CD4-positive, alpha-beta T cell (primary cell): Measurements from ENCODE around the gene MEI1. TPM values are rescaled to one million over a fixed set of nuclear protein-coding genes. Genes with fewer than 3 reads are reported as not detected.
"Not testable (repeated sequence)": the region's sequence is repeated elsewhere in the genome, so short reads cannot be mapped to it uniquely, and the experiment has no call there.

Source experiments
- ATAC-seq: fragments of 200-7000 bp; cut with Tn5 transposase; one replicate; pipeline ENCODE4 v1.10.0; 2022; ENCODE audit warnings: mild to moderate bottlenecking; ENCODE audit not compliant: poor library complexity
- CTCF ChIA-PET: fragments of 350-600 bp; sonication (Branson Sonifier 250); formaldehyde crosslinking; loops from one replicate; lab custom pipeline; 2021; ENCODE audit warnings: antibody characterized with exemption, inconsistent platforms; lab: Charles Lee
- POLR2A ChIA-PET: fragments of 350-600 bp; sonication (Branson Sonifier 250); formaldehyde crosslinking; loops from one replicate; lab custom pipeline; 2021; ENCODE audit warnings: antibody characterized with exemption, inconsistent platforms; lab: Charles Lee
- DNase-seq, 14 experiments: peaks; one replicate each; pipeline ENCODE4 v3.0.0-alpha.2; 2013 to 2020; ENCODE audit warnings: mixed read lengths in 2 of 14
- H3K27ac ChIP-seq, 2 donors: one replicate each; pipeline versions ENCODE4 v1.5.1 to v1.7.0; 2013; ENCODE audit warnings: low read length in 2 of 2, low read depth in 1 of 2, mild to moderate bottlenecking in 1 of 2
- H3K27me3 ChIP-seq, 2 experiments: 1 replicate in 1 of 2; 2 replicates in 1 of 2; pipeline versions ENCODE4 v1.6.1 to v1.7.0; 2013; ENCODE audit warnings: low read length in 2 of 2, control low read depth in 1 of 2, mild to moderate bottlenecking in 1 of 2, moderate library complexity in 1 of 2; ENCODE audit not compliant: insufficient read depth in 2 of 2, control insufficient read depth in 1 of 2
- H3K36me3 ChIP-seq: one replicate; pipeline ENCODE4 v1.6.1; 2013; ENCODE audit warnings: low read length, control low read depth; ENCODE audit not compliant: insufficient read depth
- H3K4me1 ChIP-seq: one replicate; pipeline ENCODE4 v1.6.1; 2013; ENCODE audit warnings: low read length, control low read depth; ENCODE audit not compliant: insufficient read depth
- H3K4me3 ChIP-seq: one replicate; pipeline ENCODE4 v1.5.1; 2013; ENCODE audit warnings: mild to moderate bottlenecking, low read length, moderate library complexity
- H3K9me3 ChIP-seq, 2 experiments: 1 replicate in 1 of 2; 2 replicates in 1 of 2; pipeline versions ENCODE4 v1.6.1 to v1.7.0; 2013; ENCODE audit warnings: low read length in 2 of 2, mild to moderate bottlenecking in 2 of 2, control low read depth in 1 of 2, moderate library complexity in 1 of 2; ENCODE audit not compliant: control insufficient read depth in 1 of 2, insufficient read depth in 1 of 2
- H3K27ac Mint-ChIP-seq: one replicate; pipeline ENCODE4 v1.8.0; 2020; ENCODE audit warnings: mixed read lengths
- H3K27me3 Mint-ChIP-seq: one replicate; pipeline ENCODE4 v1.8.0; 2021; ENCODE audit warnings: mixed read lengths
- H3K36me3 Mint-ChIP-seq: one replicate; pipeline ENCODE4 v1.8.0; 2021; ENCODE audit warnings: low read depth, mixed read lengths
- H3K4me1 Mint-ChIP-seq: one replicate; pipeline ENCODE4 v1.8.0; 2021; ENCODE audit warnings: low read depth, mixed read lengths
- H3K4me3 Mint-ChIP-seq: one replicate; pipeline ENCODE4 v1.8.0; 2020; ENCODE audit warnings: mild to moderate bottlenecking, mixed read lengths
- H3K9me3 Mint-ChIP-seq: one replicate; pipeline ENCODE4 v1.8.0; 2020; ENCODE audit warnings: mixed read lengths
- CTCF ChIP-seq: fragments of 200-600 bp; IDR thresholded peaks from one replicate; pipeline ENCODE4 v1.8.0; 2022; ENCODE audit warnings: antibody characterized with exemption, mild to moderate bottlenecking
- intact Hi-C, 2 experiments: fragments of 100-400 bp; cut with DNase I in 1 of 2; cut with micrococcal nuclease in 1 of 2; formaldehyde crosslinking; loops; one replicate each; pipeline versions ENCODE4 v1.15.1 to v1.9.0; 2023 to 2025; cut with DNase I, micrococcal nuclease
- total RNA-seq, 174 experiments: library from RNA in 2 of 174; stranded (reverse) in 2 of 174; gene quantifications; one replicate each; pipeline ENCODE4 v1.2.3 and lab custom pipeline; 2021 to 2026

Gene MEI1
- total RNA-seq, 2 experiments from 2014 or later, result 64.4 to 81.0 TPM

GRCh38 chr22:41731609-41732008, 32.3 kb downstream of the MEI1 start:
- Histone ChIP-seq H3K9me3 (no peaks in the 10 kb centered on the region), H3K4me3 (no peak overlapping the region), H3K36me3 (no peaks in the 10 kb centered on the region), H3K4me1 (no peaks in the 10 kb centered on the region), H3K27me3 (no peaks in the 10 kb centered on the region), H3K27ac (no peak overlapping the region)
- H3K4me1 Mint-ChIP-seq, result no peaks in the 10 kb centered on the region
- TF ChIP-seq CTCF, result no peak
- CTCF ChIA-PET, result no interaction called here
- no peak for ATAC-seq
- H3K27me3 Mint-ChIP-seq, result no peaks in the 10 kb centered on the region
- H3K4me3 Mint-ChIP-seq, result no peak overlapping the region
- no peaks in the 10 kb centered on the region for H3K9me3 Mint-ChIP-seq
- H3K27ac Mint-ChIP-seq, result no peak overlapping the region
- POLR2A ChIA-PET, result no interaction called here
- no peaks in the 10 kb centered on the region for H3K36me3 Mint-ChIP-seq
- DNase-seq, result no peak
- intact Hi-C loops, result no loop called here

GRCh38 chr22:41732096-41732772, 32.9 kb downstream of the MEI1 start:
- ChIA-PET POLR2A (no interaction called here), CTCF (no interaction called here)
- no peaks in the 10 kb centered on the region for H3K4me1 Mint-ChIP-seq
- H3K27me3 Mint-ChIP-seq, result no peaks in the 10 kb centered on the region
- intact Hi-C loops, result no loop called here
- Histone ChIP-seq H3K36me3 (no peaks in the 10 kb centered on the region), H3K9me3 (no peaks in the 10 kb centered on the region), H3K27me3 (no peaks in the 10 kb centered on the region), H3K4me1 (no peaks in the 10 kb centered on the region), H3K27ac (no peak overlapping the region), H3K4me3 (no peak overlapping the region)
- H3K9me3 Mint-ChIP-seq, result no peaks in the 10 kb centered on the region
- H3K27ac Mint-ChIP-seq, result no peak overlapping the region
- ATAC-seq (no peak), DNase-seq (peak in 1 of 14 experiments; percentile 7)
- no peak for TF ChIP-seq CTCF
- H3K36me3 Mint-ChIP-seq, result no peaks in the 10 kb centered on the region
- H3K4me3 Mint-ChIP-seq, result no peak overlapping the region

GRCh38 chr22:41733241-41733640, 33.9 kb downstream of the MEI1 start:
- H3K4me1 ChIP-seq, H3K9me3 ChIP-seq, DNase-seq, H3K27me3 ChIP-seq, H3K36me3 ChIP-seq, POLR2A ChIA-PET, ATAC-seq, H3K4me3 ChIP-seq, H3K27me3 Mint-ChIP-seq, H3K4me3 Mint-ChIP-seq, H3K27ac ChIP-seq, H3K36me3 Mint-ChIP-seq, H3K27ac Mint-ChIP-seq, intact Hi-C loops, H3K4me1 Mint-ChIP-seq, CTCF ChIA-PET, H3K9me3 Mint-ChIP-seq: not testable (repeated sequence)

- no peaks in the 10 kb centered on the region for H3K36me3 Mint-ChIP-seq
These were observed 40.3 kb downstream of the MEI1 start for GRCh38 chr22:41739576-41739975.

More at GRCh38 chr22:41739576-41739975, 40.3 kb downstream of the MEI1 start:
- no peaks in the 10 kb centered on the region for H3K9me3 Mint-ChIP-seq
- no peaks in the 10 kb centered on the region for H3K4me1 Mint-ChIP-seq
- no peaks in the 10 kb centered on the region for H3K4me1 ChIP-seq
- ATAC-seq (no peak), DNase-seq (no peak)
- ChIA-PET POLR2A (interaction anchor here (1.1 kb wide), 1 partner anchor 61 kb away, joined by 3 read pairs; the partner anchor contains the start of gene CCDC134), CTCF (interaction anchor here (1.2 kb wide), 1 partner anchor 43 kb away, joined by 4 read pairs; no protein-coding TSS in a partner anchor)
- TF ChIP-seq CTCF, result no peak
- H3K9me3 ChIP-seq, result no peaks in the 10 kb centered on the region
- no peaks in the 10 kb centered on the region for H3K36me3 ChIP-seq
- H3K4me3 ChIP-seq, result no peak overlapping the region
- no peaks in the 10 kb centered on the region for H3K27me3 Mint-ChIP-seq
- no peak overlapping the region for H3K27ac Mint-ChIP-seq
- H3K4me3 Mint-ChIP-seq, result no peak overlapping the region
- no peak overlapping the region for H3K27ac ChIP-seq
- intact Hi-C loops, result no loop called here
- no peaks in the 10 kb centered on the region for H3K27me3 ChIP-seq
